ENCODE data around the gene TBX3. TPM values are rescaled to one million over a fixed set of nuclear protein-coding genes. Genes with fewer than 3 reads are reported as not detected.

Gene TBX3
- polyA plus RNA-seq, 1 donor, result 33.8 TPM

DNA sequence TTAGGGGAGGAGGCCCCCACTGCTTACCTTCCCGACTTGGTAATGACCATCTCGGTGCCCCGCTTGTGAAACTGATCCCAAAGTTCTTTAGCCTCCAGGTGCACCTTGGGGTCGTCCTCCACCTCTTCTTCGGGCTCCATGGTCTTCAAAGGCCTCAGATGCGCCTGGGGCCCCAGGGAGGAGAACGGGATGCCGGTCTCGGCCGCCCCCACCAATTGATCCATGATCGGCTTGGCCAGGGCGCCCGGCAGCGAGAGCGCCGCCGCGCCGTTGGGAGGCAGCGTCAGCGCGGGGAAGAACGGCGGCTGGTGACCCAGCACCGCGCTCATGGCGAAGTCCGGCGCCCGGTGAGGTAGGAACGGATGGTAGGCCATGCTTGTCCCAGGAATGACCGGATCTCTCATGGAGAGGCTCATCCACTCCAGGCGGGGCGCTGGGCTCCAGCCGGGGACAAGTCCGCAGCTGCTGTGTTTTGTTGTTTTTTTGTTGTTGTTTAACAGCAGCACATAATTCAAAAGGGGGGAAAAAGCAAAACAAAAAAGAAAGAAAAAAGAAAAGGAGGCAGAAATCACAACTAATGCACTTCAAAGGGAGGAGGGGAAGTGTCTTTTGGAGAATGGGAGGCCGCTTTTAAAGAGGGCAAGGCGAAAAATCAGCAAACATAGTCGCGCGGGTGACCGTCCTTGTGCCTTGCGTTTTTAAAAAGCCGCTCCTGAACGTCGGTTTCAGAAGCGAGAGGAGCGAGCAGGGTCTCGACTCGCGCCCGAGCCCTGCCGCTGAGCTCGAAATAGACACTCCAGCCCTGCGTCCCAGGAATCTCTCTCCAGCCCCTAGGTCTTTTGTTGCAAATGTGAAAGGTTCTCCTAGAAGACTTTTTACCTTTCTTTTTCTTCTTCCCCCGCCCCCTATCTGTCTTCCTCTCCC is 928 bp downstream of the TBX3 start:
- no peak for DNase-seq (ENCODE audit: low read depth)

- DNase-seq (ENCODE audit: low read depth), result no peak
Measured at GRCh38 chr12:114682106-114682784, 1.7 kb downstream of the TBX3 start.

- DNase-seq (ENCODE audit: low read depth), result no peak
Measured at GRCh38 chr12:114681116-114681871, 2.7 kb downstream of the TBX3 start.

DNA sequence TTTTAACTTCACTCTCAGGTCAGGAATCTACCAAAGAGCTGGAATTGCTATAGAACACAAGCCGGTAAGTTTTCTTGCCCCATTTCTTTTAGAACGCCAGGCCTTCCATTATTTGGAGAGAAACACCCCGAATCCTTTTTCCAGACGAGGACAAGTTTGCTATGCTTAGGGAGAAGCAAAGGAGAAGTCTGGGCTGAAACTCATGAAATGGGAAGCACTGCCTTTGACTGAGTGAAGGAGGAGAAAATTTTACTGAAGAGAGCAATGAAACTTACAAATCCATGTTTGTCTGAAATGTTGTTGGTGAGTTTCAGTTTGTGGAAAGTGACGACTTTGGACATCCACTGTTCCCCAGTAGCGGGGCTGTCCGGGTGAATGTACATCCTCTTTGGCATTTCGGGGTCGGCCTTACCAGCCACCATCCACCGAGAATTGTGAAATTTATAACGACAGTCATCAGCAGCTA is 3.3 kb downstream of the TBX3 start:
- DNase-seq (ENCODE audit: low read depth), result no peak

- DNase-seq (ENCODE audit: low read depth), result no peak
Measured at GRCh38 chr12:114679942-114680341, 4.0 kb downstream of the TBX3 start.

- DNase-seq (ENCODE audit: low read depth), result no peak
Measured at GRCh38 chr12:114679452-114679875, 4.5 kb downstream of the TBX3 start.

DNA sequence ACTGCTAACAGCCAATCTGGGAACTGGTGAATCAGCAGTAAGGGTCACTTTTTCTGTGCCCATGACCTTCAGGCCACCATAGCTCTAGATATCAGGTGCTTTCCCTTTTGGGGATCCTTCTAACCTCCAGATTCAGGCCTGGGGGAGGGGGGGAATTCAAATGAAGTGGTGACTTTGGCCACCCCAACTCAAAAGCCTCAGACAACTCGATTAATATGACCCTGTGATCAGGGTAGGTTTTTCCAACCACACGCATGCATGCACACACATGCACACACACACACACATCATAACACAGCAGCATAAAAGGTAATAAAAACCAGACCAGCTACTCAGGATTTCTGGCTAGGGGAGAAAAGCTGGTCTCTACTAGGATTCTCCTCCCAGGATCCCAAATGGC is 5.3 kb downstream of the TBX3 start:
- DNase-seq (ENCODE audit: low read depth), result no peak

GRCh38 chr12:114678028-114678427 is 5.9 kb downstream of the TBX3 start:
- no peak for DNase-seq (ENCODE audit: low read depth)

GRCh38 chr12:114676142-114676741 is 7.7 kb downstream of the TBX3 start:
- no peak for DNase-seq (ENCODE audit: low read depth)

GRCh38 chr12:114674251-114675047 is 9.5 kb downstream of the TBX3 start:
- no peak for DNase-seq (ENCODE audit: low read depth)

DNA sequence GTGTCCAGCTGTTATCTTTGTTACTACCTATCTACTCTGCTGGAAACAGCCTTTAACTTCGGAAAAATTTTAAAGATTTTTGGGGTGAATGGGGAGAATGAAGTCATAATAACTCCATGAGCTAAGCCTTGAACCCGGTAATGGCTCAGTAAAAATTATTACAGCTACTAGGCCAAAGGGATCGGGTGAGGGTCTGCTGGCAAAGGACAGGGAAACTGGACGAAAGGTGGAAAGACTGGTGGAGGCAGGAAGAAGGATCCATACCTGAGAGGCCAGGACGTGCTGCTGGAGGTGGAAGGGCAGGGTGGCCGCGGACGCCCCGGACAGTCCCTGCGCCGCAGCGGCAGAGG is 10.1 kb downstream of the TBX3 start:
- DNase-seq (ENCODE audit: low read depth), result no peak

GRCh38 chr12:114673169-114673833 is 10.7 kb downstream of the TBX3 start:
- DNase-seq (ENCODE audit: low read depth), result no peak

GRCh38 chr12:114672817-114673168 is 11.2 kb downstream of the TBX3 start:
- no peak for DNase-seq (ENCODE audit: low read depth)

DNA sequence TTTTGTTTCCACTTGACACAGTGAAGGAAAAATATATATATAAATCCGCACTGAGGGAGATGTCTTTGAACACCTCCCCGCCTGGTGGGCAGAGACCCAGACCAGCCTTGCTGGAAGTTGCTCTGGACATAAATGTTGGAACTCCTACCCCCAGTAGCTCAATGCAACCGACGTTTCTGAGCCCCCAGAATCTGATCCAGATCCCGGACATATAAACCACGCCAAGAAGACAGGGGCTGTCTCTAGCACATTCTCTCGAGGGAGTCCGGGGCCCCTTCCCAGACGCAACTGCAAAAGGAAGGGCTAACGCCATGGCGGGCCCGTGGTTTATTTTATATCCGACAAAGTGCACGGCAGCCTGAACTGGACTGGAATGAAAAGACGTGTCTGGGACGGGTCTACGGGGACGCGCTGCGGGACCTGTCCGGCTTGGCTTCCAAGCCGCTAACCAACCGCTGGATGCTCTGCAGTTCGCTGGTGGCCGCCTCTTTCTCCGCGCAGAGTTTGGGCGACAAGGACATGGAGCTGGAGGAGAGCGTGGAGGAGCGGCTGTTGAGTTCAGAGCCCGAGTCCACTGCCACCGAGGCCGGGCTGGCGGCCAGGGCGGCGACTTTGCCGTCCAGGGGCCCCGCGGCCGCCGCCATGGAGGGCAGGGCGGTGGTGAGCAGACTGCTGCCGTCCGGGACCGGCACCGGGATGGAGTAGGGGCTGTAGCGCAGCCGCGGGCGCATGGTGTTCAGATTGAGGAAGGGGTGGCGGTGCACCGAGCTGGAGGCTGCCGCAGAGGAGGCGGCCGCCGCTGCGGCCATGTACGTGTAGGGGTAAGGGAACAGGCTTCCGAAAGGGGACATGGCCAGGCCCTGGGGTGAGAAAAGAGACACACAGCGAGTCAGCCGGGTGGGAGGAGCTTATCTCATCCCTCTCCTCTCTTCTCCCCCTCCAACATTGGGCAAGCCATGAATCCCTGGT is 12.2 kb downstream of the TBX3 start:
- no peak for DNase-seq (ENCODE audit: low read depth)

DNA sequence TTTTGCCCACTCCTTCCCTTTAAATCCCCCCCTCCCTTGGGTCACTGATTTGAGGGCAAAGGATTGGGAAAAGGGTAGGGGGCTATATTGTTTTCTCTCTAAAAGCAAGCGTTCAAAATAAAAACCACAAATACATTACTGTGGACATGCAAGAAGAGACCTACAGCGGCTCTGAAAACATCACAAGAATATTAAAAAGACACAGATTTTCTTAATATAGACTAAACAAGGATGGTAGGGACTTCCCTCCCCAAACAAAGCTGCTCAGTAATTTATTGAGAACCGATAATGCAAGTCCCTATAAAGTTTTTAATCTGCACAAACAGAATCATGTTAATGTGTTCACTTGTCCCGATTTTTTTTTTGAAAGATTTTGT is 12.9 kb downstream of the TBX3 start:
- DNase-seq (ENCODE audit: low read depth), result no peak

- DNase-seq (ENCODE audit: low read depth), result no peak
Measured at GRCh38 chr12:114670291-114670980, 13.5 kb downstream of the TBX3 start.

- no peak for DNase-seq (ENCODE audit: low read depth)
Measured at GRCh38 chr12:114669401-114670290, 14.3 kb downstream of the TBX3 start.

DNA sequence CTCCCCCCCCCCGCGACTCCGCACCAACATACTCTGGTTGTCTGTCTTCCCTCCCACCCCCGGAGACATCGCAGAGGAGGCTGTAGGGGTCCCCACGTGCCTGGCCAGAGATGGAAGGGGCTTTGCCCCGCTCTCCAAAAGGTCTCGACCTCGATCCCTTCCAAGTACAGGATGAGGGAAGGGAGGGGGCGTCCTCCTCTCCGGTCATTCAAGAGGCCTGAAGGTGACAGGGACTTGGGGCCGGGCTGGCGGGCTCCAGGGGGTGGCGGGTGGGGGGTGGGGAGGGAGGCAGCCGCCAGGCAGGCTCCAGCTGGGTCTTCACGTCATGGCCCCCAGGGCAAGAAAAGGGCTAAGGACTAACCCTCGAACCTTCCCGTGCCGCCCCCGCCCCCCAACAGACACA is 15.1 kb downstream of the TBX3 start:
- no peak for DNase-seq (ENCODE audit: low read depth)

Data from forelimb muscle (tissue), 1 donor.